HCT116 (cell line): ENCODE measurements around the gene KIF1A. TPM values are rescaled to one million over a fixed set of nuclear protein-coding genes. Genes with fewer than 3 reads are reported as not detected.

Experiments used
- ATAC-seq: fragments of 200-7000 bp; cut with Tn5 transposase; 2 replicates; pipeline ENCODE4 v1.9.1; 2020; ENCODE audit warnings: mild to moderate bottlenecking, moderate library complexity
- BruUV-seq: library from RNA; stranded (reverse); fragments of 400-500 nt; replicated peaks from 2 replicates; lab custom pipeline; 2021; lab: Mats Ljungman, UMichigan
- CTCF ChIA-PET: fragments of 300-600 bp; sonication (Branson Sonifier 250); formaldehyde crosslinking; loops from one replicate; lab custom pipeline; 2021; ENCODE audit warnings: antibody characterized with exemption; lab: Charles Lee
- POLR2A ChIA-PET: fragments of 300-600, 350-600 bp; sonication (Branson Sonifier 250); formaldehyde crosslinking; loops from one replicate; lab custom pipeline; 2021; ENCODE audit warnings: antibody characterized with exemption; lab: Charles Lee
- RAD21 ChIA-PET, 2 experiments: fragments of 300-600 bp; sonication (Branson Sonifier 250); formaldehyde crosslinking; loops; one replicate each; lab custom pipeline; 2023; ENCODE audit warnings: low total read pairs in 2 of 2; ENCODE audit not compliant: uncharacterized antibody in 2 of 2, unreplicated experiment in 2 of 2, low non-redundant PET in 1 of 2; lab: Charles Lee
- DNase-seq: peaks from one replicate; pipeline ENCODE4 v3.0.0-alpha.2; 2010; ENCODE audit warnings: low read depth, low spot score
- H2AFZ ChIP-seq: fragments of 200-600 bp; shearing (Covaris generic), sonication (generic); 2 replicates; pipeline ENCODE4 v1.6.1; 2017; ENCODE audit warnings: low read depth, mixed run types, mixed read lengths, antibody characterized with exemption, low read length; ENCODE audit not compliant: poor library complexity, severe bottlenecking
- H3K27ac ChIP-seq: 2 replicates; pipeline ENCODE4 v1.5.1; 2012; ENCODE audit warnings: low read depth, low read length
- H3K27me3 ChIP-seq: fragments of 200-600 bp; sonication (generic); 2 replicates; pipeline ENCODE4 v1.6.1; 2016; ENCODE audit warnings: mixed run types, low read length, mixed read lengths; ENCODE audit not compliant: insufficient read depth
- H3K36me3 ChIP-seq, 2 experiments: fragments of 200-500 bp in 1 of 2; fragments of 200-600 bp in 1 of 2; sonication (Bioruptor generic) in 1 of 2; sonication (generic) in 1 of 2; 2 replicates each; pipeline versions ENCODE4 v1.5.1 to v1.6.1; 2014 to 2016; ENCODE audit warnings: low read length in 2 of 2, inconsistent platforms in 1 of 2, mixed read lengths in 1 of 2, mixed run types in 1 of 2; ENCODE audit not compliant: insufficient read depth in 2 of 2, control insufficient read depth in 1 of 2
- H3K4me1 ChIP-seq, 2 experiments: fragments of 200-600 bp in 1 of 2; sonication (generic) in 1 of 2; 2 replicates each; pipeline versions ENCODE4 v1.5.1 to v1.6.1; 2012 to 2017; ENCODE audit warnings: low read length in 2 of 2, inconsistent platforms in 1 of 2, mild to moderate bottlenecking in 1 of 2, mixed read lengths in 1 of 2, mixed run types in 1 of 2, moderate library complexity in 1 of 2; ENCODE audit not compliant: insufficient read depth in 2 of 2, control insufficient read depth in 1 of 2
- H3K4me2 ChIP-seq: fragments of 200-600 bp; sonication (generic); 2 replicates; pipeline ENCODE4 v1.6.1; 2017; ENCODE audit warnings: mixed run types, low read length, mixed read lengths
- H3K4me3 ChIP-seq, 2 experiments: fragments of 200-600 bp in 1 of 2; sonication (generic) in 1 of 2; replicated peaks in 1 of 2; 2 replicates each; pipeline ENCODE4 v1.5.1; 2011 to 2016; ENCODE audit warnings: low read length in 2 of 2, control low read depth in 1 of 2, low read depth in 1 of 2, mild to moderate bottlenecking in 1 of 2, mixed read lengths in 1 of 2, mixed run types in 1 of 2
- H3K79me2 ChIP-seq: fragments of 200-600 bp; sonication (generic); 2 replicates; pipeline ENCODE4 v1.6.1; 2017; ENCODE audit warnings: mild to moderate bottlenecking, mixed run types, low read length, moderate library complexity, mixed read lengths; ENCODE audit not compliant: insufficient read depth
- H3K9ac ChIP-seq: fragments of 200-600 bp; sonication (generic); 2 replicates; pipeline ENCODE4 v1.6.1; 2016; ENCODE audit warnings: low read length, mixed read lengths
- H3K9me2 ChIP-seq: fragments of 200-600 bp; sonication (generic), shearing (Covaris generic); 2 replicates; pipeline ENCODE4 v1.6.1; 2017; ENCODE audit warnings: mixed run types, mild to moderate bottlenecking, moderate library complexity; ENCODE audit not compliant: insufficient read depth
- H3K9me3 ChIP-seq, 2 experiments: fragments of 200-500 bp in 1 of 2; fragments of 200-600 bp in 1 of 2; sonication (Bioruptor generic) in 1 of 2; sonication (generic) in 1 of 2; 2 replicates each; pipeline ENCODE4 v1.6.1; 2014 to 2017; ENCODE audit warnings: low read length in 2 of 2, mixed read lengths in 2 of 2, inconsistent platforms in 1 of 2, low read depth in 1 of 2, mild to moderate bottlenecking in 1 of 2, mixed run types in 1 of 2, moderate library complexity in 1 of 2; ENCODE audit not compliant: control insufficient read depth in 1 of 2, insufficient read depth in 1 of 2
- H4K20me1 ChIP-seq: fragments of 200-600 bp; sonication (generic), shearing (Covaris generic); 2 replicates; pipeline ENCODE4 v1.6.1; 2017; ENCODE audit warnings: mixed run types, mild to moderate bottlenecking, moderate library complexity; ENCODE audit not compliant: insufficient read depth
- CEBPB ChIP-seq: IDR thresholded peaks from 2 replicates; pipeline ENCODE4 v1.6.1; 2012; ENCODE audit warnings: low read depth
- EGR1 ChIP-seq: IDR thresholded peaks from 2 replicates; pipeline ENCODE4 v1.6.1; 2012; ENCODE audit warnings: low read depth
- ELF1 ChIP-seq: IDR thresholded peaks from 2 replicates; pipeline ENCODE4 v1.6.1; 2012; ENCODE audit warnings: low read depth, borderline replicate concordance
- FOSL1 ChIP-seq: IDR thresholded peaks from 2 replicates; pipeline ENCODE4 v1.6.1; 2012; ENCODE audit warnings: low read depth
- JUND ChIP-seq: IDR thresholded peaks from 2 replicates; pipeline ENCODE4 v1.6.1; 2012
- POLR2A ChIP-seq: IDR thresholded peaks from 2 replicates; pipeline ENCODE4 v1.7.0; 2011; ENCODE audit warnings: borderline replicate concordance; ENCODE audit not compliant: insufficient read depth, insufficient read length; ENCODE audit errors: extremely low read depth
- RAD21 ChIP-seq: IDR thresholded peaks from 2 replicates; pipeline ENCODE4 v1.6.1; 2012; ENCODE audit warnings: low read depth, mild to moderate bottlenecking
- SP1 ChIP-seq: IDR thresholded peaks from 2 replicates; pipeline ENCODE4 v1.6.1; 2012; ENCODE audit warnings: low read depth
- SRF ChIP-seq: IDR thresholded peaks from 2 replicates; pipeline ENCODE4 v1.6.1; 2012; ENCODE audit warnings: low read depth
- ZFX ChIP-seq: fragments of 450-650 bp; IDR thresholded peaks from 2 replicates; pipeline ENCODE4 v1.6.1; 2017
- intact Hi-C: fragments of 100-400 bp; cut with micrococcal nuclease; formaldehyde crosslinking; loops from 2 replicates; pipeline ENCODE4 v1.10.0; 2022
- total RNA-seq: library from RNA; stranded (reverse); gene quantifications from one replicate; pipeline ENCODE4 v1.2.1, GENCODE V29; 2021; ENCODE audit not compliant: unreplicated experiment
- TF ChIP-seq, protein P1 (sequence below): IDR thresholded peaks from 2 replicates; pipeline ENCODE4 v1.6.1; 2012
- TF ChIP-seq, protein P2 (sequence below): IDR thresholded peaks from 2 replicates; pipeline ENCODE4 v1.6.1; 2012
- TF ChIP-seq, protein P3 (sequence below), 3 experiments: fragments of 200-600 bp in 1 of 3; sonication (generic) in 1 of 3; IDR thresholded peaks in 2 of 3; conservative IDR thresholded peaks in 1 of 3; 2 replicates each; pipeline ENCODE4 v1.5.1; 2012 to 2017; ENCODE audit warnings: low read depth in 2 of 3, low read length in 2 of 3, antibody characterized with exemption in 1 of 3, borderline replicate concordance in 1 of 3, control low read depth in 1 of 3, mild to moderate bottlenecking in 1 of 3, mixed read lengths in 1 of 3, mixed run types in 1 of 3, moderate library complexity in 1 of 3; ENCODE audit not compliant: insufficient read depth in 1 of 3

The KIF1A gene
- total RNA-seq, 1 experiment from 2014 or later: 0.27 TPM

DNA sequence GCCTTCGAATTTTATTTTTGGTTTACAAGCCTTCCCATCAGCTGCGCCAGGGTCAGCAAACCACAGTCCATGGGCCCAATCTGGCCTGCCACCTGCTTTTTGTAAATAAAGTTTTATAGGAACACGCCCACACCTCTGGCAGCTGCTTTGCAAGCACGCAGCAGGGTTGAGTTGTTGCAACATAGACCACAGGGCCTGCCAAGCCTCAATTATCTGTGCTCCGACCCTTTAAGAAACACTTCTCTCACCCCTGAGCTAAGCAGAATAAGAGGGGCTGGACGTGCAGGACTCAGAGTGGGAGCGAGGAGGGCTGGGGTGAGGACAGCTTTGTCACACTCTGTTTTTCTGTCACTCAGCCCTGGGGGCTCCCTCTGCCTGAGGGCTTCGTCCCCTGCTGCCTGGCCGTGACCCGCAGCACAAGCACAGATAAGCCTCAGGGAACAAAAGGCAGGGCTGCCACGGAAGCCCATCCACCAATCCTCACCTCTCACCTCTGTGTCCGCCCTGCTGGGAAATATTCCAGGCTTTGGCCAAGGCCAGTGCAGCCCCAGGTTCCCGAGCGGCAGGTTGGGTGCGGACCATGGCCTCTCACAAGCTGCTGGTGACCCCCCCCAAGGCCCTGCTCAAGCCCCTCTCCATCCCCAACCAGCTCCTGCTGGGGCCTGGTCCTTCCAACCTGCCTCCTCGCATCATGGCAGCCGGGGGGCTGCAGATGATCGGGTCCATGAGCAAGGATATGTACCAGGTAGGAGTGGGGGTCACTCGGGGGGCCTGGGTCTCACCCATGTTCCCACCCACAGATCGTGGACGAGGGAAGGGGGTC is 48.5 kb upstream of the KIF1A start, which contains the start of gene AGXT:
TSS of gene AGXT (plus strand) at position 539 of the 823 bp plus-strand sequence. CDS start at position 581, 42 bp downstream.
- H3K36me3 ChIP-seq: no peaks in the 10 kb centered on the region
- intact Hi-C loops: no loop called here
- no peaks in the 10 kb centered on the region for H3K9me2 ChIP-seq
- no peak within 1 kb of the TSS for H3K9ac ChIP-seq
- CTCF ChIA-PET: no interaction called here
- TF ChIP-seq EGR1: no peak
- TF ChIP-seq ZFX: no peak
- TF ChIP-seq, protein P1, sequence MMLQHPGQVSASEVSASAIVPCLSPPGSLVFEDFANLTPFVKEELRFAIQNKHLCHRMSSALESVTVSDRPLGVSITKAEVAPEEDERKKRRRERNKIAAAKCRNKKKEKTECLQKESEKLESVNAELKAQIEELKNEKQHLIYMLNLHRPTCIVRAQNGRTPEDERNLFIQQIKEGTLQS: no peak
- no peak for TF ChIP-seq ELF1
- TF ChIP-seq RAD21: no peak
- TF ChIP-seq FOSL1: no peak
- no peak for TF ChIP-seq POLR2A
- no peak for TF ChIP-seq SP1
- TF ChIP-seq, protein P2, sequence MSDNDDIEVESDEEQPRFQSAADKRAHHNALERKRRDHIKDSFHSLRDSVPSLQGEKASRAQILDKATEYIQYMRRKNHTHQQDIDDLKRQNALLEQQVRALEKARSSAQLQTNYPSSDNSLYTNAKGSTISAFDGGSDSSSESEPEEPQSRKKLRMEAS: no peak
- H3K4me2 ChIP-seq: no peak within 1 kb of the TSS
- H4K20me1 ChIP-seq: no peaks in the 10 kb centered on the region
- POLR2A ChIA-PET: no interaction called here
- BruUV-seq: no TSS peak
- RAD21 ChIA-PET: no interaction called here
- no peaks in the 10 kb centered on the region for H3K9me3 ChIP-seq
- no peaks in the 10 kb centered on the region for H3K4me1 ChIP-seq
- H3K79me2 ChIP-seq: no peaks in the 10 kb centered on the region
- H3K27ac ChIP-seq: no peak within 1 kb of the TSS
- DNase-seq (no peak), ATAC-seq (no peak)
- H3K4me3 ChIP-seq: no peak within 1 kb of the TSS
- no peak within 1 kb of the TSS for H2AFZ ChIP-seq
- H3K27me3 ChIP-seq: peaks cover 7% of the 10 kb centered on the region; the same call in 1 of the 2 replicates

DNA sequence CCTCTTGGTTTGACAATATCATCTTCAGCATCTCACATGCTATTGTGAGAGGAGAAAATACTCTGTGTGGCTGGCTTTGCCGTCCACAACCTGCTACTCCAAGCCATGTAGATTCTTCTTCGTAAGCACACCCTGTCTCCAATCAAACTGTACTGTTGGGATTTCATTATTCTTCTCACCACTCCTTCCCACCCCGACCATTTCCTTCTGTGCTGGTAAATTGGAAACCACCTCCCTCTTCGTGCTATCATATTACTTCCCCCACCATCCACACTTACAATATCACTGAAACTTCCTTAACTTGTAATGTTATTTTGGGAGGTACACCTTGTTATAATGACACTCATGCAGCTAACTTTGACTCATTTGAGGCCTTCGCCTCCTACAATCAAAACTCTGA is 45.4 kb upstream of the KIF1A start:
- POLR2A ChIA-PET: no interaction called here

More for the DNA sequence above, 45.4 kb upstream of the KIF1A start:
- Histone ChIP-seq H3K9me3 (no peaks in the 10 kb centered on the region), H3K4me2 (no peak overlapping the region), H3K9ac (no peak overlapping the region), H2AFZ (no peak overlapping the region), H3K79me2 (no peaks in the 10 kb centered on the region), H3K9me2 (no peaks in the 10 kb centered on the region), H3K4me1 (no peaks in the 10 kb centered on the region), H4K20me1 (no peaks in the 10 kb centered on the region), H3K27me3 (peaks cover 9% of the 10 kb centered on the region; the same call in 1 of the 2 replicates), H3K36me3 (no peaks in the 10 kb centered on the region), H3K4me3 (no peak overlapping the region), H3K27ac (no peak overlapping the region)
- no peak for DNase-seq
- BruUV-seq: no TSS peak
- intact Hi-C loops: no loop called here
- ChIA-PET CTCF (interaction anchor here (0.7 kb wide), 1 partner anchor 542 kb away, joined by 3 read pairs; no protein-coding TSS in a partner anchor), RAD21 (no interaction called here)
- no peak for ATAC-seq
- TF ChIP-seq JUND (no peak), RAD21 (no peak), CEBPB (no peak), SRF (no peak)
- TF ChIP-seq, protein P3, sequence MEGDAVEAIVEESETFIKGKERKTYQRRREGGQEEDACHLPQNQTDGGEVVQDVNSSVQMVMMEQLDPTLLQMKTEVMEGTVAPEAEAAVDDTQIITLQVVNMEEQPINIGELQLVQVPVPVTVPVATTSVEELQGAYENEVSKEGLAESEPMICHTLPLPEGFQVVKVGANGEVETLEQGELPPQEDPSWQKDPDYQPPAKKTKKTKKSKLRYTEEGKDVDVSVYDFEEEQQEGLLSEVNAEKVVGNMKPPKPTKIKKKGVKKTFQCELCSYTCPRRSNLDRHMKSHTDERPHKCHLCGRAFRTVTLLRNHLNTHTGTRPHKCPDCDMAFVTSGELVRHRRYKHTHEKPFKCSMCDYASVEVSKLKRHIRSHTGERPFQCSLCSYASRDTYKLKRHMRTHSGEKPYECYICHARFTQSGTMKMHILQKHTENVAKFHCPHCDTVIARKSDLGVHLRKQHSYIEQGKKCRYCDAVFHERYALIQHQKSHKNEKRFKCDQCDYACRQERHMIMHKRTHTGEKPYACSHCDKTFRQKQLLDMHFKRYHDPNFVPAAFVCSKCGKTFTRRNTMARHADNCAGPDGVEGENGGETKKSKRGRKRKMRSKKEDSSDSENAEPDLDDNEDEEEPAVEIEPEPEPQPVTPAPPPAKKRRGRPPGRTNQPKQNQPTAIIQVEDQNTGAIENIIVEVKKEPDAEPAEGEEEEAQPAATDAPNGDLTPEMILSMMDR (IDR thresholded peaks at IDR 0.05 in 2 of 3, conservative IDR thresholded peaks at IDR 0.05 in 1 of 3; ENCODE audit: borderline replicate concordance in 1 of 3, insufficient read depth in 1 of 3, low read depth in 2 of 3, low read length in 2 of 3): no peak
